Smooth muscle cell (in vitro differentiated cells): ENCODE data around the gene TSPAN14. TPM values are rescaled to one million over a fixed set of nuclear protein-coding genes. Genes with fewer than 3 reads are reported as not detected.

Experiments used
- DNase-seq: peaks from one replicate; lab custom pipeline; 2025; ENCODE audit not compliant: unreplicated experiment; lab: John Stamatoyannopoulos, UW
- H2AFZ ChIP-seq: fragments of 200-600 bp; sonication (generic); 2 replicates; pipeline ENCODE4 v1.6.0; 2016; ENCODE audit warnings: antibody characterized with exemption, low read depth, mild to moderate bottlenecking
- H3F3A ChIP-seq: fragments of 200-600 bp; sonication (generic); 2 replicates; pipeline ENCODE4 v1.6.0; 2017; ENCODE audit warnings: antibody characterized with exemption, low read depth
- H3K27ac ChIP-seq: fragments of 200-600 bp; sonication (generic); 2 replicates; pipeline ENCODE4 v1.5.1; 2016; ENCODE audit warnings: low read depth, mild to moderate bottlenecking
- H3K27me3 ChIP-seq: fragments of 200-600 bp; sonication (generic); 2 replicates; pipeline ENCODE4 v1.6.1; 2016; ENCODE audit warnings: low read depth, mild to moderate bottlenecking
- H3K36me3 ChIP-seq: fragments of 200-600 bp; sonication (generic); 2 replicates; pipeline ENCODE4 v1.5.1; 2016; ENCODE audit warnings: low read depth
- H3K4me1 ChIP-seq: fragments of 200-600 bp; sonication (generic); 2 replicates; pipeline ENCODE4 v1.5.1; 2016; ENCODE audit warnings: low read depth
- H3K4me2 ChIP-seq: fragments of 200-600 bp; sonication (generic); 2 replicates; pipeline ENCODE4 v1.6.0; 2016; ENCODE audit warnings: mild to moderate bottlenecking
- H3K4me3 ChIP-seq: fragments of 200-600 bp; sonication (generic); 2 replicates; pipeline ENCODE4 v1.5.1; 2016; ENCODE audit warnings: mild to moderate bottlenecking
- H3K79me2 ChIP-seq: fragments of 200-600 bp; sonication (generic); 2 replicates; pipeline ENCODE4 v1.6.0; 2016; ENCODE audit warnings: low read depth, mild to moderate bottlenecking
- H3K9ac ChIP-seq: fragments of 200-600 bp; sonication (generic); 2 replicates; pipeline ENCODE4 v1.6.0; 2016; ENCODE audit warnings: low read depth
- H3K9me3 ChIP-seq: fragments of 200-600 bp; sonication (generic); replicated peaks from 2 replicates; pipeline ENCODE4 v1.5.1; 2016; ENCODE audit warnings: low read depth
- H4K20me1 ChIP-seq: fragments of 200-600 bp; sonication (generic); 2 replicates; pipeline ENCODE4 v1.6.0; 2016; ENCODE audit warnings: low read depth
- CTCF ChIP-seq: fragments of 200-600 bp; sonication (generic); IDR thresholded peaks from 2 replicates; pipeline ENCODE4 v1.5.1; 2017; ENCODE audit warnings: borderline replicate concordance, mild to moderate bottlenecking, antibody characterized with exemption; ENCODE audit not compliant: insufficient read depth, poor library complexity, severe bottlenecking
- WGBS: methylation state at CpG from one replicate; pipeline ENCODE4 v1.1.7; 2016; ENCODE audit warnings: low lambda C conversion rate; 5-methylcytosine and 5-hydroxymethylcytosine counted together
- polyA plus RNA-seq: library from polyadenylated mRNA; unstranded; fragments of >200 nt; fragmentation: Nextera tagmentation; extraction: Ambion mirVana; gene quantifications from 2 replicates; pipeline ENCODE4 v1.2.1, GENCODE V29; 2016
- total RNA-seq: library from RNA; depleted of rRNA; stranded (reverse); fragments of >200 nt; gene quantifications from 2 replicates; pipeline ENCODE4 v1.2.3, GENCODE V29; 2014

TSPAN14 gene
- total and polyA plus RNA-seq, 2 experiments from 2014 or later, result 42.7 to 46.3 TPM

DNA sequence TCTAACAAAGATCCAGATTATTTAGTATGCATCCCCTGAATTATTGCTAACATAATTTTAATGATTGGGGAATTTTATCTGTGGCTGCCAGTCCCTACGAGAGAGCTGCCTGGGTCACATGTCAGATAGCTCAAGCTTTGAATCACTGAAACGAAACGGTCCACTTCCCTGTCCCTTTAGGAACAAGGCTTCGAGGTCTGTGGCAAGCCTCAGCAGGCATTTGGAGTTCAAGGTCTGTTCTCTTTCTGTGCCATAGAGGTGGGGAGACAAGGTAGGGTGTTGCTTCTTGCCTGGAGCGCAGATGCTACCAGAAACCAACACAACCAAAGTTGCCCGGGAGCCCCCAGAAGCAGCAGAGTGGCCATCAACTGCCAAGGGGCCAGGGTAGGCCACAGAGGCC, 69.7 kb downstream of the TSPAN14 start:
- WGBS, result 81% methylated on average over 6 of the region's 6 CpGs
- TF ChIP-seq CTCF, result no peak
- Histone ChIP-seq H3K36me3 (no peaks in the 10 kb centered on the region), H4K20me1 (no peaks in the 10 kb centered on the region), H3K9me3 (no peaks in the 10 kb centered on the region), H3K4me3 (no peak overlapping the region), H3K27me3 (no peaks in the 10 kb centered on the region), H3K9ac (no peak overlapping the region), H3K4me1 (no peaks in the 10 kb centered on the region), H3K27ac (no peak overlapping the region), H3K4me2 (no peak overlapping the region), H3F3A (no peaks in the 10 kb centered on the region), H3K79me2 (no peaks in the 10 kb centered on the region), H2AFZ (no peak overlapping the region)
- no peak for DNase-seq

DNA sequence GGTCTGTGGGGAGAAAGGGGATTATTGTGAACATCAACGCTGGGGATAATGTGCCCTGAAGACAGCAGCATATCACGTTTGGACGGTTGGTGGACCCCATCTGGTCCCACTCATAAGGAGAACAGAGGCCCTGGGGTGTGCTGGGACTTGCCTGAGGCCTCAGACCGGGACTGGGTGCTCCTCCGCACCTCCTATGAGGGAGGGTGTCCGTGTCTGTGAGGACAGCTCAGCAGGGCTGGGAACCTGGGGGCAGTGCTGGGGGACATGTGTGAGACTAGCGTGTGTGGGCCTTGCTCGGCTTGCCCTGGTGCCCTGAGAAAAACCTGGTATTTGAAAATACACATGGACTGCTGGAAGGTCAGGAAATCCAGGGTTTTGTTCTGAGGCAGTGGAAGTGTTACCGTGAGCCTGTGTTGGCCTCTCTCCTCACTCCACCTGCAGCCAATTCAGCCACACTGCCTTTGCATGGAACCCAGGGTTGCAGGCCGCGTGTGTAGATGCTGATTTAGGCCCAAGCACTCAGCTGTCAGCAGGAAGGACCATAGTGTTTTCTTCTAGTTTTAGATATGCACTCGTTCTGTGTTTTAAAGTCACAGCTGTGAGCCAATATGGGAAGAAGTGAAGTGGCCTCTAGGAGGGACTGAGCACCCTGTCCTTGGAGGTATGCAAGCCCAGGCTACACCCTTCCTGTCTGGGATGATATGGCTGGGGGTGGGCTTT, 70.2 kb downstream of the TSPAN14 start:
- H3K9ac ChIP-seq, result no peak overlapping the region
- H2AFZ ChIP-seq, result no peak overlapping the region
- H3F3A ChIP-seq, result no peaks in the 10 kb centered on the region
- H3K4me1 ChIP-seq, result no peaks in the 10 kb centered on the region
- H3K27me3 ChIP-seq, result no peaks in the 10 kb centered on the region
- no peak overlapping the region for H3K4me3 ChIP-seq
- H3K79me2 ChIP-seq, result no peaks in the 10 kb centered on the region
- H4K20me1 ChIP-seq, result no peaks in the 10 kb centered on the region
- TF ChIP-seq CTCF, result no peak
- no peak overlapping the region for H3K4me2 ChIP-seq
- WGBS, result 90% methylated on average over 12 of the region's 12 CpGs
- no peaks in the 10 kb centered on the region for H3K9me3 ChIP-seq
- DNase-seq, result no peak
- H3K36me3 ChIP-seq, result no peaks in the 10 kb centered on the region
- no peak overlapping the region for H3K27ac ChIP-seq

DNA sequence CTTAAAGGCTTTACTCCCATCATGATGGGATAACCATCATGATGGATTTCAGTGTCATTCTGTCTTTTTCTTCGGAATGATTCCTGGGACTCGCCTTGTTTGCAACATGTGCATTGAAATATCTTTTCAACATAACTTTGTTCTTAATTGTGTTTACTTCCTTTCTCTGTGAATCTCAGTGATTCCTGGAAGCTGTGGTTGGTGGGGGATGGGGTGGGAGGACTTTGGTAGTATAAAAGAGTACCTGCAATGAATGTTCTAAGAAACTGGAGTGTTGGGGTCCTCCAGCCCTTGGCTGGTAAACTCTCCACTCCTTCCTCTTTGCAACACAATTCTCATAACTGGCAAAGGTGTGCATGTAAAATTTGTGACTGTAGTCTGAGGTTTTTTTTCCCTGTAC, 72.1 kb downstream of the TSPAN14 start:
- Histone ChIP-seq H3K9me3 (no peaks in the 10 kb centered on the region), H2AFZ (no peak overlapping the region), H3F3A (no peaks in the 10 kb centered on the region), H4K20me1 (no peaks in the 10 kb centered on the region), H3K4me1 (no peaks in the 10 kb centered on the region), H3K9ac (no peak overlapping the region), H3K27ac (no peak overlapping the region), H3K36me3 (no peaks in the 10 kb centered on the region), H3K4me2 (no peak overlapping the region), H3K79me2 (no peaks in the 10 kb centered on the region), H3K27me3 (no peaks in the 10 kb centered on the region), H3K4me3 (no peak overlapping the region)
- WGBS, result 86% methylated on average over 2 of the region's 2 CpGs
- no peak for DNase-seq
- TF ChIP-seq CTCF, result no peak

DNA sequence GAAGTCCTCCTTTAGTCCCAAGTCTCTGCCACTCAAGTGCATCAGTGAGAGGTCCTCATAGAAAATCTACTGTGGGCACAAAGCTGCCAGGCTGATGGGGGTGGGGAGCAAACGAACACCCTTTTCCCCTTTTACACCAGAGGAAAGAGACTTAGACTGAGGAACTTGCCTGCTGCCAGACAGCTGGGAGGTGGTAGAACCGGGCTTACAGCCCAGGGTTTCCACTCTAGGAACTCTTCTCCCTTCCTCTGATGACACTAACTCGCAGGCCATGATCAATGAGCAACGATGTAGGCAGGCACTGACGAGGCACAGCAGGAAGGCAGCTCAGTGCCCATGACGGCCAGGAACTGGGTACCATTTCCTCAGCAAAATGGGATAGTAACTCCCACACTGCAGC, 72.6 kb downstream of the TSPAN14 start:
- Histone ChIP-seq H3K27ac (no peak overlapping the region), H3K4me1 (no peaks in the 10 kb centered on the region), H3K4me3 (no peak overlapping the region), H3F3A (no peaks in the 10 kb centered on the region), H3K9ac (no peak overlapping the region), H3K36me3 (no peaks in the 10 kb centered on the region), H3K4me2 (no peak overlapping the region), H4K20me1 (no peaks in the 10 kb centered on the region), H2AFZ (no peak overlapping the region), H3K27me3 (no peaks in the 10 kb centered on the region), H3K79me2 (no peaks in the 10 kb centered on the region), H3K9me3 (no peaks in the 10 kb centered on the region)
- DNase-seq, result no peak
- no peak for TF ChIP-seq CTCF
- 88% methylated on average over 6 of the region's 6 CpGs for WGBS
